ENCODE data around the gene ACOXL.

Gene ACOXL

GRCh38 chr2:110755491-110756078 is 23.2 kb downstream of the ACOXL start:
- no peak for DNase-seq (ENCODE audit: low spot score)

DNA sequence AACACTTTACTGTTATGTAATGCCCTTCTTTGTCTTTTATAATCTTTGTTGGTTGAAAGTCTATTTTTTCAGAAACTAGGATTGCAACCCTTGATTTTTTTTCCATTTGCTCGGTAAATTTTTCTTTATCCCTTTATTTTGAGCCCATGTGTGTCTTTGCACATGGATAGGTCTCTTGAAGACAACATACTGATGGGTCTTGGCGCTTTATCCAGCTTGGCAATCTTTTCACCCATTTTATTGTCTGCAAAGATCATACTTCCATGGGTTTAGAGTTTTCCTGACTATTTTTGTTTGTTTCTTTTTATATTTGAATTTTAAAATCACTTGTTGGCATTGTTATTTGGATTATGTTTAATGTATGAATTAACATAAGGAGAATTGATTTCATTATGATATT is 27.0 kb downstream of the ACOXL start:
- DNase-seq (ENCODE audit: low spot score): no peak

- DNase-seq (ENCODE audit: low spot score): no peak
Observed at GRCh38 chr2:110764931-110765330, 32.6 kb downstream of the ACOXL start.

- DNase-seq (ENCODE audit: low spot score): no peak
Observed at GRCh38 chr2:110766291-110766690, 33.9 kb downstream of the ACOXL start.

GRCh38 chr2:110768591-110768990 is 36.2 kb downstream of the ACOXL start:
- no peak for DNase-seq (ENCODE audit: low spot score)

GRCh38 chr2:110770404-110770958 is 38.1 kb downstream of the ACOXL start:
- peak; percentile 18 for DNase-seq (ENCODE audit: low spot score)

DNA sequence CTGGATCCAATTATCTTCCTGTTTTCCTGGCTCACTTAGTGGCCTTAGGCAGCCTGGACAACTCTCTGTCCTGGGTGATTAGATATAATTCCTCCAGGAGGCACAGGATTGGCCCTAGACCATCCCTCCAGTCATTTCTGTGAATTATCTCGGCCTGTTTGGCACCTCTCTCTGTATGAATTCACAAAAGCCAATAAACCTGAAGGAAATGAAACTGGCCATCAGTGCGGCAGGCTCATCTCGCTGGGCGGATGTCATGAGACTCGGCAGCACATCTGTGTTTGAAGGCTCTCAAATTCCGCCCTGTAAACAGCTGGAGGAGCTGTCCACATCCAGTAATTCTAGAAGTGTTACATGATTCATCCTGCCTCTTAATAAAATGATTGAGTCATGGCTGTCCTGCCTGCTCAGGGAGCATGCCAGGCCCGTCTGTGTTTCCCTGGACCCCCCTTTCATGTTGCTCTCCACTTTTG is 38.6 kb downstream of the ACOXL start:
- no peak for DNase-seq (ENCODE audit: low spot score)

DNA sequence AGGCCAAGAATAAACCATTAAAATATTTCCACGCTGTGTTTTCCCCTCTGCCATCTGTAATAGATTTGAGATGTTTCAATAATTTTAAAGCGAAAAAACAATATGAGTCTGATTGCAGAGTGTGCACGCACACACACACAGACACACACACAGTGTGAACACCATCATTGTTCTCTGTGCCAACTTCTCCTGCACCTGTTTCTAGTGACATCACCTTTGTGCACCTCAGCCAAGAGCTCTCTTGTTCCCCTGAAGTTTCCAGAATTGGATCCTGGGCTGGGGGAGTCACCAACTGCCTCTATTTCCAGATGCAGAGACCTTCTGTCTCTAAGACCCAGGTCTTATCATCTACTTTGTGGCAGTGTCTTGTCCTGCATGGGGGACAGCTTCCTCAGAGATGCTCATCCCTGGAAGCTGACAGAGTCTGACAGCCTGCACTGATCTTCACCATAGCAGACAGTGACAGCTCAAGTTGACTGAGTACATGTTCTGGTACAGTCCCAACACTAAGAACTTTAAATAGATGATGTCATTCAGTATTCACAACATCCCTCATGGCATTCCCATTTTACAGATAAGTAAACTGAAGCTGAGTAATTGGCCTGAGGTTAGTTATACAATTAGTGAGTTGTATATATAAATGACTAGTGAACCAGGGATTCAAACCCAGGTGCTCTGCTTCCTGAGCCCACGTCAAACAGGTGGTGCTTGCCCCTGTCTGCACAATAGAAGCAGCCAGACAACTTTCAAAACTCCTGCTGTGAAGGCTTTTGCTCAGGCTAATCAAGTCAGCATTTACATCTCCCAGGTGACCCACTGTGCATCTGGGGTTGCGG is 39.4 kb downstream of the ACOXL start:
- no peak for DNase-seq (ENCODE audit: low spot score)

GRCh38 chr2:110772383-110772755 is 40.0 kb downstream of the ACOXL start:
- DNase-seq (ENCODE audit: low spot score): no peak

GRCh38 chr2:110773401-110773921 is 41.1 kb downstream of the ACOXL start:
- DNase-seq (ENCODE audit: low spot score): peak; percentile 17

DNA sequence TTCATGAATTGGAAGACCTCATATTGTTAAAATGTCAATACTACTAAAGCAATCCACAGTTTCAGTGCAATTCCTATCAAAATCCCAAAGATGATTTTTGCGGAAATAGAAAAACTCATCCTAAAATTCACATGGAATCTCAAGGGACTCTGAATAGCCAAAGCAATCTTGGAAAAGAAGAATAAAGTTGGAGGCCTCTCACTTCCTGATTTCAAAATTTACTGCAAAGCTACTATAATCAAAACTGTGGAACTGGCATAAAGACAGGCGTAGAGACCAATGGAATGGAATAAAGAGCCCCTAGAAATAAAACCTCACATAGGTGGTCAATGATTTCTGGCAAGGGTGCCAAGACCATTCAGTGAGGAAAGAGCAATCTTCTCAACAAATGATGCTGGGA is 42.3 kb downstream of the ACOXL start:
- DNase-seq (ENCODE audit: low spot score): no peak

DNA sequence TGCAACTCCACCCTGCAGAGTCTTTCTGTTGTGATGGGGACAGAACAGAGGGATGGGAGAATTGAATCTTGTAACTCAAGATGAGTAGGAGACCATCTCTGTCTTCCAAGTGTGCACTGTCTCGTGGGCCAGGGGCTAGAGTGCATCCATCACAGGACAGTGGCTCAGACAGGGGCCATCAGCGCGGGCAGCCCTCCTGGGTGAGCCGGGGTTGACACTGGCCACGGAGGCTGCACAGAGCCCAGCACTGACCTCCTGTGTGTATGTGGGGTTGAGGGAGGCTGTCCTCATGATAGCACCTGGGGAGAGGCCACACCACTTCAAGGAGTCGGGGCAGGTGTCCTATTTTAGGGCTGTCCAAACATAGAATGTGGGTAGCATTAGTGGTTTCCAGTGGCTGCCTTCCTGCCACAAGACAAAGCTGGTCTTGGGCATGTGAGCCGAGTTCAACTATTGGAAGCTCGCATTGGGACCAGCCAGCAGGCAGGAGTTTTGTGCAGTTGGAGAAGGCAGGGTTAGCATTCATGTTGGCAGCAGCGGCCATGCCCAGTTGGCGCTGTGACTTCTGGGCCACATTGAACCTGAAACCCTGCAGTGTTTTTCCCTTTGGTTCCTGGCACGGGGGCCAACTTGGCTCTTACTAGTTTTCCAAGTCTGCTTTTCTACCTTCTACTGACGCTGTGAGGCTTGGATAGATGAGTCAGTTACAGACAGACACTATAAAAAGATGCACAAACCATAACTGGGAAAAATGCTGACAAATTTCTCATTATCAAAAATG is 45.3 kb downstream of the ACOXL start:
- peak; percentile 29 for DNase-seq (ENCODE audit: low spot score)

DNA sequence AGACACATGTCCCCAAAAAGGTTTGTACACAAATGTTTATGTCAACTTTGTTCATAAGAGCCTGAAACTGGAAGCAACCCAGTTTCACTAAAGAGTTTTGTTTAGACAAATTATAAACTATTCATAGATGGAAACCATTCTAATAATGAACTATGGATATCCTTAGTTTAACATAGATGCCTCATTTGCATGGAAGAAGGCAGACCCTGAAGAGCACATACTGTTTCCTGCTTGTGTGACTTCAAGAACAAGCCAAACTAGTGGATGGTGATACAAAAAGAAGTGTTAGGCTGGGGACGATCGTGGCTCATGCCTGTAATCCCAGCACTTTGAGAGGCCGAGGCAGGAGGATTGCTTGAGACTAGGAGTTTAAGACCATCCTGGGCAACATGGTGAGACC is 48.1 kb downstream of the ACOXL start:
- no peak for DNase-seq (ENCODE audit: low spot score)

DNA sequence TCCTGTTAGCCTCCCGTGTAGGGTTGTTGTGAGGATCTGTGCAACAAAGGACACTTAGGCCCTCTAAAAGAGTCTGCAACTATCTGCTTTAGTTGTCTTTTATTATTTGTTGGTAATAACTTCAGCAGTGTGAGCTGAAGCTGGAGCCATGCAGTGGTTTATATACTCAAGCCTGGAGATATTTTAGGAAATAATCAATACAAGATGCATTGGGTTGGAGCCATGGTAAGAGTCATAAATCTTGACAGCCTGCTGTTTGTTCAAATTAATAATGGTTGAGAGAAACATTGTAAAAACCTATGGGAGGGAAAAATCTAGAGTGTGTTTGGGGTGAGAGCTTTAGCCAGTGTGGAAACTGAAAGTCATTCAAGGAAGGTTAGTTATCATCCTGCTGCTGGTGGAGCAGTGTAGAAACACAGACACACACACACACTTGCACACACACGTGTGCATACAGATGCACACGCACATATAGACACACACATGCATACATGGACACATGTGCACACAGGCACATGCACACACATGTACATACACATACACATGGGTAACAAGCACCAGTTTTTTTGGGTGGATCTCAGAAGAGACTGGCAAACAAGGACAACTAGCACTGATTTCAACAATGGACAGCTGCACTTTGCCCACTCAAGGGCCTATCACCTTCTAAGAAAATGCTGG is 51.0 kb downstream of the ACOXL start:
- DNase-seq (ENCODE audit: low spot score): no peak

GRCh38 chr2:110784047-110784631 is 51.8 kb downstream of the ACOXL start:
- no peak for DNase-seq (ENCODE audit: low spot score)

DNA sequence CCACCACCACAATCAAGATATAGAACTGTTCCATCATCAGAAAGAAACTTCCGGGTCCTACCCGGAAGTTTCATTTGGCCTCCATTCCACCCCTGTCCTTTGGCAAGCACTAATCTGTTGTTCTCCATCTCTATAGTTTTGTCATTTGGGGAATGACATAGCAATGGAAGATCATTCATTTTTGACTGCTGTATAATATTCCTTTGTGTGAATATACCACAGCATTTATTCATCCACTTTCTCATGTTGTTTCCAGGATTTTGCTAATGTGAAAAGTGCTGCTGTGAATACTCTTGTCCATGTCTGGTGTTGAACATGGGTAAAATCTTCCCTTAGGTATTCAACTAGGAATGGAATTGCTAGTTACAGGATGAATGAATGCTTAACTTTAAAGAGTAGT is 53.1 kb downstream of the ACOXL start:
- DNase-seq (ENCODE audit: low spot score): no peak

- peak; percentile 32 for DNase-seq (ENCODE audit: low spot score)
Observed at GRCh38 chr2:110788976-110789375, 56.6 kb downstream of the ACOXL start.

DNA sequence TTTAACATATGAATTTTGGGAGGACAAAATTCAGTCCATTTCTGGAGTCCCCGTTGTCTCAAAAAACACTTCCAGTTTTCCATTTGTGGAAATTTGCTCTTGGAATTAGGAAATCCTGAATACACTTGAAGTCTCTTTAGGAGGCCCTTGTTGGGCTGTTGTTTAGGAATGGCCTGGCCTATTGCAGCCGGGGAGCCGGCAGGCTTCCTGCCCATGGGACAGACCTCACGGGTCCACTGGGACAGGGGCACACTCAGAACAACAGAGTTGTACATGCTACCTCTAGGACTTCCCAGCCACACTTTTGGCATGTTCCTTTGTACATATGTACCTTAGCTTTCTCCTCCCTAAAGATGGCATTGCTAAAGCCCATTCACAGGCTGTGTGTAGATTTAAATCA is 57.3 kb downstream of the ACOXL start:
- DNase-seq (ENCODE audit: low spot score): no peak

DNA sequence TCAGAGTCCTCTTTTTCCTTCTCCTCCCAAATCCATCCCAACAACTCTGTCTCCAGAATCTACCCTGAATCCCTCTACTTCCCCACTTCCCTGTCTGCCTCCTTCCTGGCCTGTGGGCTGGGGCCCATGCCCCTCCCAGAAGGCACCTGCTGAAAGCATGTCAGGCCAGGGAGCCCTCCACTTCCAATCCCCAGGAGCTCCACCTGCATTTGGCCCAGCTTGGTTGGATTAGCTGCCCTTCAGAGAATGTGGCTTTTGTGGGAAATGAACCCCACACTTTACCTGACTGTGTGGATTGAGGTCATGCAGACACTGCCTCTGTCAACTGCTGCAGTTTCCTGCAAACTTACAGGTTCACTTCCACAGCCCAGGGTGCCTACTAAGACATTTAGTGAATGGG is 58.5 kb downstream of the ACOXL start:
- DNase-seq (ENCODE audit: low spot score): no peak

DNA sequence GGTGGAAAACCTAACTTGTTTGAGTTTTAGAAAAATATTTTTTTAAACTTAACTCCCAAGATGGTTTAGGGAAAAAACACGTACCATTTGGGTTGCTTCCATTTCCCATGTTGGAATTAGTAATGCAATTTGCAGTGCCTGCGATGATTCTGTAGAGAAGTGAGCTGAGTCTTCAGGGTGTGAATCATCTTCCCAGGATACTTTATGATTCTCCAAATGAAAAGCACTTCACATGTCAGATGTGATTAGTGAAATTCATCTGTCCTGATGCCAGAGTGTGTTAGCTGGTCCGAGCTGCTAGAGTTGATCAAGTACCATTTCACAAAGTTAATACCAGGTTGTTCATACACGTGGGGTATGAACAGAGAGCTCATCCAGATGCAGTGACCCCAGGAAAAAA is 59.1 kb downstream of the ACOXL start:
- no peak for DNase-seq (ENCODE audit: low spot score)

- no peak for DNase-seq (ENCODE audit: low spot score)
Observed at GRCh38 chr2:110793034-110793433, 60.7 kb downstream of the ACOXL start.
